NCI-H1105 treated with DMSO at 0.1 percent for 48 hours (cell line): ENCODE measurements around the gene PRG2.
"Not testable (repeated sequence)": the region's sequence is repeated elsewhere in the genome, so short reads cannot be mapped to it uniquely, and the experiment has no call there.

ENCODE experiments used
- DNase-seq: peaks from one replicate; lab custom pipeline; 2025; lab: John Stamatoyannopoulos, UW

PRG2 gene

GRCh38 chr11:57368106-57368844 lies 22.2 kb downstream of the PRG2 start:
- peak; percentile 5 for DNase-seq

GRCh38 chr11:57364851-57365660 lies 25.4 kb downstream of the PRG2 start:
- no peak for DNase-seq

GRCh38 chr11:57363131-57364080 lies 27.0 kb downstream of the PRG2 start:
- no peak for DNase-seq

GRCh38 chr11:57361926-57362325 lies 28.5 kb downstream of the PRG2 start:
- DNase-seq = no peak

- not testable (repeated sequence) for DNase-seq
Observed at GRCh38 chr11:57361420-57361819, 29.0 kb downstream of the PRG2 start.

GRCh38 chr11:57360991-57361390 lies 29.5 kb downstream of the PRG2 start:
- no peak for DNase-seq

GRCh38 chr11:57359896-57360690 lies 30.4 kb downstream of the PRG2 start:
- no peak for DNase-seq

- DNase-seq = no peak
Observed at GRCh38 chr11:57359396-57359795, 31.1 kb downstream of the PRG2 start.

GRCh38 chr11:57358991-57359390 lies 31.5 kb downstream of the PRG2 start:
- no peak for DNase-seq

- no peak for DNase-seq
Observed at GRCh38 chr11:57358543-57358961, 31.9 kb downstream of the PRG2 start.

- no peak for DNase-seq
Observed at GRCh38 chr11:57357856-57358255, 32.6 kb downstream of the PRG2 start.

GRCh38 chr11:57357310-57357709 lies 33.1 kb downstream of the PRG2 start:
- DNase-seq = no peak

GRCh38 chr11:57356268-57356667 lies 34.2 kb downstream of the PRG2 start:
- DNase-seq = no peak

GRCh38 chr11:57354699-57355098 lies 35.8 kb downstream of the PRG2 start:
- DNase-seq = no peak

- DNase-seq = no peak
Observed at GRCh38 chr11:57353852-57354251, 36.6 kb downstream of the PRG2 start.

- no peak for DNase-seq
Observed at GRCh38 chr11:57353446-57353845, 37.0 kb downstream of the PRG2 start.

GRCh38 chr11:57353036-57353435 lies 37.4 kb downstream of the PRG2 start:
- no peak for DNase-seq

- DNase-seq = peak; percentile 23
Observed at GRCh38 chr11:57349491-57350274, 40.8 kb downstream of the PRG2 start.

- DNase-seq = no peak
Observed at GRCh38 chr11:57348636-57349313, 41.7 kb downstream of the PRG2 start.

GRCh38 chr11:57348052-57348451 lies 42.4 kb downstream of the PRG2 start:
- DNase-seq = no peak
